ENCODE measurements around the gene PITX2. TPM values are rescaled to one million over a fixed set of nuclear protein-coding genes. Genes with fewer than 3 reads are reported as not detected.

The PITX2 gene
- total RNA-seq, 4 donors from 2014 or later = 0.49 TPM; not detected in 3

DNA sequence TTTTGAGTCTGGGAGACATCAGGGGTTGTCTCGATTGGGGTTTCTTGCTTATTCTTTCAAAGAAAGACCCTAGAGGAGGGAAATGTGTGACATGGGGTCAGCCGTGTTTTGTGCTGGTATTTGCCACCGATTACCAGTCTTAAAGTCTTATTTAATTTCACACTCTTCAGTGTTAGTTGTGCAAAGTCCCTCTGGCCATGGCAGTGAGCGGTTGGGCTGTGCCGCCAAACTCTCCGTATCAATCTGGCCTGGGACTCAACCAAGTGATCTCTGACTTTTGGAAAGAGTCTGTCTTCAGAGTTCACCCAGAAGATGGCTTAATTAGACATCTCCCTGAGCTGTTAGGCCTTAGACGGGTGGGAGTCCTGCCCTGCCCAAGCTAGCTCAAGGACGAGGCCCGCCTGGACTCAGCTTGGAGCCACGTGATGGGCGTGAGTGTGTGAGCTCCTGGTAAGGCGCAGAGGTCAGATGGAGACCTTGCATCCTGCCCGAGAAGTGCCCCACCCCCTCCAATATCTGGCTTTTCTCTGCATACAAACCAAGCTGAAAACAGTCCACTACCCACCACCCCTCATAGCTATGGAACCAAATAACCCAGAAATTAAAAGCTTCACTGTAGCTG, 3.8 kb upstream of the PITX2 start:
- TF ChIP-seq, protein P1, sequence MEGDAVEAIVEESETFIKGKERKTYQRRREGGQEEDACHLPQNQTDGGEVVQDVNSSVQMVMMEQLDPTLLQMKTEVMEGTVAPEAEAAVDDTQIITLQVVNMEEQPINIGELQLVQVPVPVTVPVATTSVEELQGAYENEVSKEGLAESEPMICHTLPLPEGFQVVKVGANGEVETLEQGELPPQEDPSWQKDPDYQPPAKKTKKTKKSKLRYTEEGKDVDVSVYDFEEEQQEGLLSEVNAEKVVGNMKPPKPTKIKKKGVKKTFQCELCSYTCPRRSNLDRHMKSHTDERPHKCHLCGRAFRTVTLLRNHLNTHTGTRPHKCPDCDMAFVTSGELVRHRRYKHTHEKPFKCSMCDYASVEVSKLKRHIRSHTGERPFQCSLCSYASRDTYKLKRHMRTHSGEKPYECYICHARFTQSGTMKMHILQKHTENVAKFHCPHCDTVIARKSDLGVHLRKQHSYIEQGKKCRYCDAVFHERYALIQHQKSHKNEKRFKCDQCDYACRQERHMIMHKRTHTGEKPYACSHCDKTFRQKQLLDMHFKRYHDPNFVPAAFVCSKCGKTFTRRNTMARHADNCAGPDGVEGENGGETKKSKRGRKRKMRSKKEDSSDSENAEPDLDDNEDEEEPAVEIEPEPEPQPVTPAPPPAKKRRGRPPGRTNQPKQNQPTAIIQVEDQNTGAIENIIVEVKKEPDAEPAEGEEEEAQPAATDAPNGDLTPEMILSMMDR (IDR thresholded peaks at IDR 0.05; ENCODE audit: low read depth) = no peak

DNA sequence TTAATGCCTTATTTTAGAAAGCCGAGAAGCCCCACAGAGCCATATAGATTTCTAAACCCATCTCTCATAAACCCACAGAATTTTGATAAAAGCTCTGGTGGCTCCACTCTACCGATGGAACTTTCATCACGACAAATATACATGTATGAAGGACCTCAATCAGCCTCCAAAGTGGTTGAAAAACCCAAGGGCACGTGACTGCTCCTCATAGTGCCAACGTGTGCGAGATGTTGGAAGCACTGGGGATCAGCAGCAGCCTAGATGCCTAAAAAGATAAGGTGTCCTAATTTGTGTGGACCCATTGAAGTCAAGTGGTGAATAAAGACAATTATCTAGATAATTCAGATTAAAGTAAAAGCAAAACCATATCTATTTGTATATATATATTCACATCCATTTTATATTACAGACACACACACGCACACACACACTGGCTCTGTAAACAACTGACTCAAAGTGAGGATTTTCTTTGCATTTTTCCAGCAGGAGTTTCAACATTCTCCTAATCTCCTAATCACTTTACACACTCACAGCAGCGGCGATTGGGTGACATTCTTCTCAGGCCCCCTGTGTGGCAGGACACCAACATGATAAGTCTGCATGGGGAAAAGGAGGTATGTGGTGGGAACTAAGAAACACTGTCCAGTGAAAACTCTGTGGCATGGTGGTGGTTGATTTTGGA, 2.8 kb upstream of the PITX2 start:
- TF ChIP-seq, protein P1 (IDR thresholded peaks at IDR 0.05; ENCODE audit: low read depth) = no peak

DNA sequence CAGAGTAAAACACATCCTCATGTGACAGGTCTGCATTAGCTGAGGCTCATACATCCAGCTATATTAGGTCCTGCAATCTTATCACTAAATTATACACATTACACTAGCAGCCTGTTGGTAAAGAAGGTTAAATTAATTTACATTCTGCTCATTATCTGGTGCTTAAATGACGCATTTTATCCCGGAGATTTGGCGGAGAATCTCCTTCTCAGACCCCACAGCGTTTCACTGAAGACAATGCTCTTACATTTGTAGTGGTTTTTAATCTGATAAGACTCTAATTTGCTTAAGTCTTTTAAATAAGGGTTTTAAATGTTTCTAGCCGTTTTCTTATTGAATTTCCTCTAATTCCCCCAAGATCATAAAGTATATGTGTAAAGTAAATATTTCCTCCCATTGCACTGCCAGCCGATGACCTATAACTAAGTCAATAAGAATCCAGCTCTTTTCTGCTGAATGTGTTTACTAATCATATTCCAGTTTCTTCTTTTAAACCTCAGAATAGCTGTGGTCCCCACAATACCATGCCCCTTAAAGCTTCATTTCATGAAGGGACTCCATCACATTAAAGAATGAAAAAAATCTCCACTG, 2.1 kb upstream of the PITX2 start:
- TF ChIP-seq, protein P1 (IDR thresholded peaks at IDR 0.05; ENCODE audit: low read depth) = no peak

DNA sequence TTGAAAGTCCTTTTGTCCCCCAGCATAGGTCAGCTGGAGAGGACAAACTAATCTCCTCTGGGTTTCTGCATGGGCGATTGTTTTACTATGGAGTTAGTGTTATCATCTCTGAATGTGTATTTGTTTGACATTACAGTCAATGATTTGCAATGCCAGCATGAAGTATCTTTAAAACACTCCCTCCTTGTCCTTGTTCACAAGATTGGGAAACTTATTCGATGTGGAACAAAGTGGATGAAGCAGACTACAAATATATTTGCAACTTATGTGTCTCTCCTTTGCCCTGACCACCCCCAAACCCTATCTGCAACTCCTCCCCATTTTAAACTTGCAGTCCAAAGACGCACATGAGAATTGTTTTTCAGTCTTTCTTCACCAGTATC, 1.5 kb upstream of the PITX2 start:
- TF ChIP-seq, protein P1 (IDR thresholded peaks at IDR 0.05; ENCODE audit: low read depth) = no peak

DNA sequence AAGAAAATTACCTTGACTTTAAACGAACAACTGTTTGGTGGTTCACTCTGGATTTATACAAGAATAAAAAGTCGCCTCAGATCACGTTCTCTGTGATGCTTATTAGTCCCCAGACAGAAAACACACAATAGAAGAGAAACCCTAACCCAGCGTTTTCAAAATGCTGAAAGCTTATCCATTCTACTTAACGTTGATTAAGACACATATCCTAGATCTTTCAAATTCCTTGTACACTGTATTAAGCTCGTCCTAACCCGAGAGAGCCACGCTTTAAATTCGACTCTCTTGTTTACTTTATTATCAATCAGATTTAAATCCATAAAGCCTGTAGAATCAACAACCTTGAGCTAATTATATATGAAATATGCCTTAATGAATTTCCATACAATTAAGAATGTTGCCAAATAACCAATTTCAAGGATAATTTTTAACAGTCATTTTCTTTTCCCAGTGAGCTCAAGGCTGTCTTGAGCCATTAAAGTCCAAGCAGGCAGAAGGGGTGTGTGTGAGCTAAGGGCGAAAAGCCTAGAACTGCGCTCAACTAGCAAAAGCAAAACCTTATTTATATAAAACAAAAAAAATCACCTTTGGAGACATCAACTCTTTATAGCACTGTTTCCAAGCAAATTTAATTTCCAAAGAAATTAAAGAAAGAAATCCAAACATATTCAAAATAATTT, 981 bp upstream of the PITX2 start:
- TF ChIP-seq, protein P1 (IDR thresholded peaks at IDR 0.05; ENCODE audit: low read depth) = no peak

DNA sequence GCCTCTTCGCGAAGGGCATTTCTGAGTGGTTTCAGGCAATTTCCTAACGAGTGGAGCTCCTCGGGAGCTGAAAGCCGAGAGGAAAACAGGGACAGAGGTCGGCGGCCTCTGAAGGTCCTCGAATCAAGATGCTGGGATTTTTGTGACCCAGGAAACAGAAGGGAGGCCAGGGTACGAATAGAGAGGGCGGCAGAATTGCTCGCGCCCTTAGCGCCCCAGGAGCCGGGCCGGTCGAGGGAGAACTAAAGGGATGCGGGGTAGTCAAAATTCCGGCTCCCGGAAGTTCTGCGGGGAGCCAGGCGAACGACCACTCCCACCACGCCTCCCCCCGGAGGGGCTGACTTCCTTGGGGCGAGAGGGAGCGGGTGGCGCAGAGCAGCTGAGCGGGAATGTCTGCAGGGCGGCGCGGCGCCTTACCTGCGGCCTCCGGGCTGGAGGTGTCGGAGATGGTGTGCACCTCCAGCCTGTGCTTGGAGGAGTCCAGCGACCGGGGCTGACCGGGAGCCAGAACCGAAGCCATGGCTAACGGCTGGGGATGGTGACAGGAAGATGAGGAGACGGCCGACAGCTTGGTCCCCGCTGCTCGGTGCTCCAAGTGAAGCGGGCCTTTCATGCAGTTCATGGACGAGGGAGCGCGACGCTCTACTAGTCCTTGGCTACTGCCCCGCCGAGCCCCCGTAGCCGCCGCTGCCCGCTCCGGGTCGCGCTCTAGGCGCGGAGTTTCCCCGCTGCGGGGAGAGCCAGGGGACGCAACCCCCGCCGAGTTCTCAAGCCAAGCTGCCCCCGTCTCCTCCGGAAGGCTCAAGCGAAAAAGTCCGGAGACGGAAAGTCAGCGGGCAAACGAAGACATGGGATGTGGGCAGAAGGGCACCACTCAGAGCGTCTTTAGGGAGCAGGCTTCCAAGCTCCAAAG, 782 bp downstream of the PITX2 start:
- TF ChIP-seq, protein P1 (IDR thresholded peaks at IDR 0.05; ENCODE audit: low read depth) = no peak

Measured in subcutaneous adipose tissue (tissue), 4 donors.